NCI-H1694 (cell line): ENCODE results near the gene ECI1.

ENCODE experiments used
- DNase-seq: peaks from one replicate; lab custom pipeline; 2025; lab: John Stamatoyannopoulos, UW

ECI1 gene

DNA sequence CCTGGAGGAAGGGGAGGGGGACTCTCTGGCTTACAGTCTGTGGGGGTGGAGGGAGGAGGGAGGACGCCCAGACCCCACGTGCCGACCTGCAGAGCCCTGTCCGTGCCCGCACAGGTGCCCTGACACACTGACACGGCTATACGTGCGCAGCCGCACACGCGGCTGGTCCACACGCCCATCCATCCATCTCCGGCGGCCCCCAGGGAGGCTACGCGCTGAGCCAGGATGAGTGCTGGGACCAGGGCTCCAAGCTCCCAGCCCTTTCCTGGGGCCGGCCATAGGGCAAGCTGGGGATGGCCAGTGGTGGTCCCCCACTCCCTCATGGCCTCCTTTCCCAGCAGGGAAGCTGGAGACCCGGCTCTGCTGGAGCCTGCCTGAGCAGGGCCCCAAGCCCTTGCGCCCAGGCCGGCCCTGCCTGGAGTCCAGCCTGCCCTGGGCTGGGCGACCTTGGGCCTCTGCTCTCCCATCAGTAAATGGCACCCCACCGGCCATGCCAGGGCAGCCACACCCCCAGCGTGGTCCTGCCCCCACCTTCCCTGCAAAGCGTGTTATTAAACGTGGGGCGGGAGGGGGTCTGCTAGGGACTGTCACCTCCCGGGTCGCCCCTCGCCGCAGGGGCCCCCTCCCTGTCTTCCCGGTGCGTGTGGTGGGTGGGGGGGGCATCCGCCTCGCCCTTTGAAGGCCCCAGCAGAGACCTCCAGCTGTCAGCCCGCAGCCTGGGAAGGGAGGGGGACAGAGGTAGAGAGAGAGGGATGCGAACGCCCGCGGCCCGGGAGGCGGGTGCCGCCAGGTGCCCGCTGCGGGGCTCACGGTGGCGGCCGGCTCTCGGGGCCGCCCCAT, 55.8 kb downstream of the ECI1 start:
- no peak for DNase-seq

DNA sequence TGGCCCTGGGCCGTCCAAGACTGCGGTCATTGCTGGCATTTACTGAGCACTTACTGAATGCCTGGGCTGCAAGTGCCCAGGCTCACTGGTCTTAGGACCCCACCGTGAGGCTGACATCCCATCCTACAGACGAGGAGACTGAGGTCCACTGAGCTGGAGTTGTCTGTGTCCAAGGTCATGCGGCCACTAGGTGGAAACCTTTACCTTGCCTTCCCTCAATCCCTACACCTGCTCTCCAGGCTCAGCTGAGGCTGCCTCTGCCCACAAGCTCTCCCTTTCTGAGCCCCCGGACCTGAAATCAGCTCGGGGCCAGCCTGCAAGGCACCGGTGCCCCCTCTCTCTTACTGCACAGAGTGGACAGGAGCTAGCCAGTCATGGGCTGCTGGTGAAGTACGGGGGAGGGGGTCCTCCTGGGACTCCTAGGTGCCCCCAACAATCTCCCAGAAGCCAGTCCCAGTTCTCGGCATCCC, 56.5 kb downstream of the ECI1 start:
- no peak for DNase-seq

DNA sequence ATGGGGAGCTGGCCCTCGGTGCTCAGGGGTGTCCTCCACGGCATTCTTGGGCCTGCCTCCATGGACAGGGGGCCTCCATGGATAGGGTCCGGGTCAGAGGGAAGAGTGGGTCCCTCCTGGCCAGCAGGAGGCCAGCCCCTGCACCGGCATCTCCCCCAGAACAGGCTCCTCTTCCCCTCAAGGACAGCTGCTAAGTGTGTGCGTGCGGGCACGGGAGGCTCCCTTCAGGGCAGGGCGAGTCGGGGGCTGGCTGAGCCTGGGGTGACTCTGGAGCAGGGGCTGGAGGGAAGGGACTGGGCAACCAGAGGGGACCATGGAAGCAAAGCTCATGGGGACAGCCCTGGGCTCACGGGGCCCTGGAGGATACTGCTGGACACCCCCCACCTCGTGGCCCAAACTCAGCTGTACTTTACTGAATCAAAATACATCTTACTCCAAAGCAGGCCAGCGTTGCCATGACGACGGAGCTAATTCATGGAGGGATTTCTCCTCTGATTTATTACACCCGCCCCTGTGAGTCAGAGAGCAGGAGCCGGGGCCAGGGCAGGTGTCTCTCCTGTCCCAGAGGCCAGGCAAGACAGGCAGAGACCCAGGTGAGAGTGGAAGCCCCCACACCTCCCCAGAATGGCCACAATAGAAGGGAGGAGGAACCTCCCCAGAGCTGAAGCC, 57.1 kb downstream of the ECI1 start:
- no peak for DNase-seq

DNA sequence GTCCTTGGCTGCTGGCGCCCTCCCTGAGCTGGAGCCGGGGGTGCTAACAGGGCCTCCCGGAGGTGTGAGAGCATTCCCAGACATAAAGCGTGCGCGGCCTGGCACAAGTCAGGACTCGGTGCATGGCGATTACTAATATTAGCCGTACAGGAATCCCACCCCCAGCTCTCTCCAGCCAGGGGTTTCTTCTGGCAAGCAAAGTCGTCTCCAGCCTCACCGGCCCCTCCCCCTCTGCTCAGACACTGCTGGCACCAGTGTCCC, 60.0 kb downstream of the ECI1 start:
- DNase-seq, result no peak

DNA sequence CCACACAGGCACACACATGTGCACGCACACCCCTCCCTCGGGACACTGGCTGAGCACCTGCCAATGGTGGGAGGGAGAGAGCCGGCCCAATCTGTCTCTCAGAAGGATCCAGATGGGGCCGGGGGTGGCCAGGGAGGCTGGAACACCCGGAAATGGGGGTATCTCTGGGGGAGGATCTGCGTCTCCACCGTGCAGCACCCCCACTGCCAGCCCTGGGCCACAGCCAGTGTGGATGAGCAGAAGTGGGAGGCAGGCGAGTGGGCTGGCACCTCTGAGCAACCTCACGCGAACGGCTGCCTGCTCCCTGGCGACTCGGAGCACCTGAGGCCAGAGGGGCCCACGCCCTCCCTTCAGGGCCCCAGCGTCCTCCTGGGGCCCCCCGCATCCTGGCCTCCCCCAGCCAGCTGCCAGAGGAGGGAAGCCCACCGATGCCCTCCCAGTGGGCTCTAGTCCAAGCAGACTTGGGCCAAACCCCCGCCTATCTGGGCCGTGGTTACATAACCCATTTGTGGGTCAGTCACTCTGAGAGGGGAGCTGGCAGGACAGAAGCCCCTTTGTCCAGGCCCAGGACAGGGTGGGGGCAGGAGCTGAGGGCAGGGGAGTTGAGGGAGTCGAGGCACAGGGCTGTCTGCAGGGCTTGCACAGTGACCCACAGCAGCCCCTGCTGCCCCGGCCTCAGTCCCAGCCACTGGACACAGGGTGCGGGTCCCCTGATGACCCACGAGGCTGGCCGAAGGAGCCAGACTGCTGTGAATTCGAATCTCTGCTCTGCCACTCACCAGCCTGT, 60.5 kb downstream of the ECI1 start:
- DNase-seq, result no peak

DNA sequence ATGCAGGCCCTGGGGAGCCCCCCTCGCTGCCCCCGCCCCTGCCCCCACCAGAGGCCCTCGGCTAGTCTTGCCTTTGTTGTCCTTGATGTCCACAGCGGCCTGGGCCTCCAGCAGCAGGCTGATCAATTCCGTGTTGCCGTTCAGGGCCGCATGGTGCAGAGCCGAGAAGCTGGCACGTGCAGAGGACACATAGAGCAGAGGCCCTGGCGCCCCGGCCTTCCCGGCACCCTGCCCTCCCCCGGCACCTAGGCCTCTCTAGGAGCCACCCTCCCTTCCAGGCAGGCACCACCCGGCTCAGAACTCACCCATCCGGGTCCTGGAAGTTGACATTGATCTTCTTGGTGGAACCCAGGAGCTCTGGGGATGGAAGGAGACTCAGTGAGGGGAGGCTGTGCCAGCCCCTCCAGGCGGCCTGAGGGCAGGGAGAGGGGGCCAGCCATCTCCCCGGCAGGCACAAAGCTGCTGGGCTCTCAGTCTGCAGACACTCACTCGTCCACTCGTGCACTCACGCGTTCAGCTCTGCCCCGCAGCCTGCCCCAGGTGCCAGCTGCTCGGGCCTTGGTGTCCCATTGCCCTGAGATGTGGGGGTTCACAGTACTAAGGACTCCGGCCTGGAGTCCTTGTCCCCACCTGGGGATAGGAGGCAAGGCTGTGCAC, 61.3 kb downstream of the ECI1 start:
- no peak for DNase-seq
